Type B pancreatic cell (in vitro differentiated cells): ENCODE measurements around the gene MTG2. TPM values are rescaled to one million over a fixed set of nuclear protein-coding genes. Genes with fewer than 3 reads are reported as not detected.

ENCODE experiments used
- DNase-seq: peaks from one replicate; pipeline ENCODE4 v3.0.0; 2021; ENCODE audit warnings: mixed read lengths; ENCODE audit not compliant: unreplicated experiment; ENCODE audit errors: extremely low spot score
- H3K27ac Mint-ChIP-seq: 2 replicates; pipeline ENCODE4 v1.8.0; 2021; ENCODE audit warnings: mild to moderate bottlenecking, mixed read lengths
- H3K27me3 Mint-ChIP-seq: 2 replicates; pipeline ENCODE4 v1.8.0; 2021; ENCODE audit warnings: mixed read lengths
- H3K36me3 Mint-ChIP-seq: 2 replicates; pipeline ENCODE4 v1.8.0; 2021; ENCODE audit warnings: mixed read lengths
- H3K4me1 Mint-ChIP-seq: one replicate; pipeline ENCODE4 v1.8.0; 2021; ENCODE audit warnings: mixed read lengths; ENCODE audit not compliant: unreplicated experiment
- H3K4me3 Mint-ChIP-seq: 2 replicates; pipeline ENCODE4 v1.8.0; 2021; ENCODE audit warnings: mild to moderate bottlenecking, mixed read lengths
- H3K9me3 Mint-ChIP-seq: 2 replicates; pipeline ENCODE4 v1.8.0; 2021; ENCODE audit warnings: mixed read lengths
- total RNA-seq: library from RNA; stranded (reverse); gene quantifications from 2 replicates; pipeline ENCODE4 v1.2.1, GENCODE V29; 2021; ENCODE audit warnings: low replicate concordance
- TF ChIP-seq, protein P1 (sequence below): fragments of 200-600 bp; sonication (generic); conservative IDR thresholded peaks from 2 replicates; pipeline ENCODE4 v1.5.0; 2021; ENCODE audit warnings: antibody characterized with exemption, mild to moderate bottlenecking

MTG2 gene
- total RNA-seq, 1 donor from 2014 or later, result 37.4 TPM

GRCh38 chr20:62237514-62237800 lies 54.6 kb downstream of the MTG2 start:
- H3K36me3 Mint-ChIP-seq, result no peaks in the 10 kb centered on the region
- H3K9me3 Mint-ChIP-seq, result no peaks in the 10 kb centered on the region
- peak overlapping the region; percentile 91 for H3K27ac Mint-ChIP-seq
- TF ChIP-seq, protein P1, sequence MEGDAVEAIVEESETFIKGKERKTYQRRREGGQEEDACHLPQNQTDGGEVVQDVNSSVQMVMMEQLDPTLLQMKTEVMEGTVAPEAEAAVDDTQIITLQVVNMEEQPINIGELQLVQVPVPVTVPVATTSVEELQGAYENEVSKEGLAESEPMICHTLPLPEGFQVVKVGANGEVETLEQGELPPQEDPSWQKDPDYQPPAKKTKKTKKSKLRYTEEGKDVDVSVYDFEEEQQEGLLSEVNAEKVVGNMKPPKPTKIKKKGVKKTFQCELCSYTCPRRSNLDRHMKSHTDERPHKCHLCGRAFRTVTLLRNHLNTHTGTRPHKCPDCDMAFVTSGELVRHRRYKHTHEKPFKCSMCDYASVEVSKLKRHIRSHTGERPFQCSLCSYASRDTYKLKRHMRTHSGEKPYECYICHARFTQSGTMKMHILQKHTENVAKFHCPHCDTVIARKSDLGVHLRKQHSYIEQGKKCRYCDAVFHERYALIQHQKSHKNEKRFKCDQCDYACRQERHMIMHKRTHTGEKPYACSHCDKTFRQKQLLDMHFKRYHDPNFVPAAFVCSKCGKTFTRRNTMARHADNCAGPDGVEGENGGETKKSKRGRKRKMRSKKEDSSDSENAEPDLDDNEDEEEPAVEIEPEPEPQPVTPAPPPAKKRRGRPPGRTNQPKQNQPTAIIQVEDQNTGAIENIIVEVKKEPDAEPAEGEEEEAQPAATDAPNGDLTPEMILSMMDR, result no peak
- H3K27me3 Mint-ChIP-seq, result no peaks in the 10 kb centered on the region
- H3K4me1 Mint-ChIP-seq, result peaks cover 15% of the 10 kb centered on the region
- no peak for DNase-seq
- H3K4me3 Mint-ChIP-seq, result peak overlapping the region; percentile 85

GRCh38 chr20:62237801-62238568 lies 55.2 kb downstream of the MTG2 start, which contains the start of gene OSBPL2:
OSBPL2 (plus strand) TSS chr20:62238521; CDS start chr20:62256185, 17,664 bp downstream.
- H3K27ac Mint-ChIP-seq, result peak within 1 kb of the TSS; percentile 91
- DNase-seq, result peak; percentile 100
- H3K27me3 Mint-ChIP-seq, result no peaks in the 10 kb centered on the region
- no peaks in the 10 kb centered on the region for H3K9me3 Mint-ChIP-seq
- H3K4me1 Mint-ChIP-seq, result peaks cover 18% of the 10 kb centered on the region
- TF ChIP-seq, protein P1, result no peak
- H3K4me3 Mint-ChIP-seq, result peak within 1 kb of the TSS; percentile 90
- no peaks in the 10 kb centered on the region for H3K36me3 Mint-ChIP-seq

- Mint-ChIP-seq H3K4me3 (peak overlapping the region; percentile 90), H3K36me3 (no peaks in the 10 kb centered on the region), H3K27me3 (no peaks in the 10 kb centered on the region), H3K9me3 (no peaks in the 10 kb centered on the region), H3K4me1 (peaks cover 18% of the 10 kb centered on the region), H3K27ac (peak overlapping the region; percentile 89)
- TF ChIP-seq, protein P1, result no peak
- DNase-seq, result peak; percentile 71
Measured at GRCh38 chr20:62238569-62239277, 55.9 kb downstream of the MTG2 start.

GRCh38 chr20:62239278-62239879 lies 56.6 kb downstream of the MTG2 start:
- no peaks in the 10 kb centered on the region for H3K36me3 Mint-ChIP-seq
- DNase-seq, result peak; percentile 71
- H3K27me3 Mint-ChIP-seq, result no peaks in the 10 kb centered on the region
- peak overlapping the region; percentile 90 for H3K4me3 Mint-ChIP-seq
- peaks cover 18% of the 10 kb centered on the region for H3K4me1 Mint-ChIP-seq
- H3K9me3 Mint-ChIP-seq, result no peaks in the 10 kb centered on the region
- peak overlapping the region; percentile 89 for H3K27ac Mint-ChIP-seq
- TF ChIP-seq, protein P1, result no peak

DNA sequence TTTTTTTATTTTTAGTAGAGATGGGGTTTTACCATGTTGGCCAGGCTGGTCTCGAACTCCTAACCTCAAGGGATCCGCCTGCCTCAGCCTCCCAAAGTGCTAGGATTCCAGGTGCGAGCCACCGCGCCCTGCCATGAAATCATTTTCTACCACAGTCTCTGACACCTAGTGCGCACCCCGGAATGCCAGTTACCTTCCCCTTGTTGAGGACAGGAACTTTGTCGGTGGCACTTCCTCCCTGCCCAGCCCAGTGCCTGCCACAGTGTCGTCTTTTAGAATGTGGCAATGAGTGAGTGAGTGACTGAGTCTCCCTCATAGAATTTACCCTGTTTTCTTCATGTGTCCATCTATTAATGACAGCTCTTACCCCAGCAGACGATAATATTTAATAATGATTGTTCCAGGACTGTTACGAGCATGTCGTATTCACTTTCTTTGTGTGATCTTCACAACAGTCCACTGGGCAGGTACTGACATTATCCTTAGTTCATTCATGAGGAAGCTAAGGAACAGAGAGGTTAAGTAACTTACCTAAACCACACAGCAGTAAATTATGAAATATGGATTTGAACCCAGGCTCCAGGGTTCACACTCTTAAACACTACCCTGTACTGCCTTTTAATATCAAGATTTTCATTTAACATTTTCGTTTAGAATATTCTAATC lies 57.3 kb downstream of the MTG2 start:
- no peaks in the 10 kb centered on the region for H3K27me3 Mint-ChIP-seq
- no peaks in the 10 kb centered on the region for H3K9me3 Mint-ChIP-seq
- H3K4me1 Mint-ChIP-seq, result peaks cover 18% of the 10 kb centered on the region
- TF ChIP-seq, protein P1, result no peak
- H3K4me3 Mint-ChIP-seq, result peak overlapping the region; percentile 90
- no peak for DNase-seq
- H3K36me3 Mint-ChIP-seq, result no peaks in the 10 kb centered on the region
- peak overlapping the region; percentile 89 for H3K27ac Mint-ChIP-seq
